ENCODE measurements around the gene CCR6.
"Not testable (repeated sequence)": the region's sequence is repeated elsewhere in the genome, so short reads cannot be mapped to it uniquely, and the experiment has no call there.

CCR6 gene

DNA sequence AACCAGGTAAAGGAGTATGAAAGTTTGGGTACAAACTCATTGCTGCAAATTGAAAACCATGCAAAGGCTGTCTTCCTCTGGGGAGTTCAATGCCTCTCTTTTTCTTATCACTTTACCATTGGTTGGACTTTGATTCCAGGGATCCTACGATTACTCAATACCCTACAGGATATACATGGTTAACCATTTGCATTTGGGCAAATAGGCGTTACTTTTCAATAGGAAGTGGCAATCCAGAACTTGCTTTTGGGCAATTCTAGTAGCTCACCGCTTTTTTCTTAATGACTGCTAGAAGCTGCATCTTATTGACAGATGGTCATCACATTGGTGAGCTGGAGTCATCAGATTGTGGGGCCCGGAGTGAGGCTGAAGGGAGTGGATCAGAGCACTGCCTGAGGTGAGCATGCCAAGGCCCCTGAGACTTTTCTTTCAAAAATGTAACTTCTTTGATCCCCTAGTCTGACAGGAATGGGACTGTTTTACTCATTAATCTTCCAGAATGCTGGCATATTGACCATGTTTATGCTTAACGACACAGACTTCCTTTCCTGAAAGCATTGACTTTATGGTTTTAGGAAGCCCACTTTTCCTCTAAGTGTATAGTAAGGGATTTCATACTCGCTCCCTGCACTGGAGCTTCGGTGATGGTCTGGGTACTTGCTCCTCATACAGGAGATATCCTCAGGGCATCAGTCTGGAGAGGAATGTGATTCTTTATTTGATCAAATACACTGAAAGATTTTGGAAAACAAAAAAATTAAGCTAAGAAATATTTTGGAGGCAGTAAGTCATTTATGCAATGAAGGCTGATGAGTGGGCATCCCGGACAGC lies at the start of gene CCR6:
CCR6 (plus strand) TSS at position 270 of the 831 bp plus-strand sequence. CDS start 13,039 bp downstream, outside the sequence.
- no peak for DNase-seq

DNA sequence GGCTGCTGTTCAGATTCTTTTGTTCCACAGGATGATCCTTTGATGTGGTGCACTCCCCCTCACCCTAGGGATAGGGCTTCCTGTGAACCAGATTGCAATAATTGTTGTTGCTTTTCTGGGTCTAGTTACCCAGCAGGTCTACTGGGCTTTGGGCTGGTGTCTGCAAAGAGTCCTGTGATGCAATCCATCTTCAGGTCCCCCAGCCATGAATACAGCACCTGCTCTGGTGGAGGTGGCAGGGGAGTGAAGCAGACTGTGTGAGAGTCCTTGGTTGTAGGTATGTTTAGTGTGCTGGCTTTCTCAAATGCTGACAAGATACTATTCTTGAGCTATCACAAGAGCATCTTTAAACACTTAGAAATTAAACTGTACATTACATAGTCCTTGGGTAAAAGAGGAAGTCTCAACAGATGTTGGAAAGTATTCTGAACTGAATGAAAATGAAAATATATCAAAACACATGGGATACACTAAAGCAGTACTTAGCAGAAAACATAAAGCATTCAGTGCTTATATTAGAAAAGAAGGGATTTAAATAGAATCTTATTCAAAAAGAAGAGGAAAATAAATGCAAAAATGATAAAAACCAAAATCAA lies 49.1 kb upstream of the CCR6 start:
- DNase-seq: no peak

DNA sequence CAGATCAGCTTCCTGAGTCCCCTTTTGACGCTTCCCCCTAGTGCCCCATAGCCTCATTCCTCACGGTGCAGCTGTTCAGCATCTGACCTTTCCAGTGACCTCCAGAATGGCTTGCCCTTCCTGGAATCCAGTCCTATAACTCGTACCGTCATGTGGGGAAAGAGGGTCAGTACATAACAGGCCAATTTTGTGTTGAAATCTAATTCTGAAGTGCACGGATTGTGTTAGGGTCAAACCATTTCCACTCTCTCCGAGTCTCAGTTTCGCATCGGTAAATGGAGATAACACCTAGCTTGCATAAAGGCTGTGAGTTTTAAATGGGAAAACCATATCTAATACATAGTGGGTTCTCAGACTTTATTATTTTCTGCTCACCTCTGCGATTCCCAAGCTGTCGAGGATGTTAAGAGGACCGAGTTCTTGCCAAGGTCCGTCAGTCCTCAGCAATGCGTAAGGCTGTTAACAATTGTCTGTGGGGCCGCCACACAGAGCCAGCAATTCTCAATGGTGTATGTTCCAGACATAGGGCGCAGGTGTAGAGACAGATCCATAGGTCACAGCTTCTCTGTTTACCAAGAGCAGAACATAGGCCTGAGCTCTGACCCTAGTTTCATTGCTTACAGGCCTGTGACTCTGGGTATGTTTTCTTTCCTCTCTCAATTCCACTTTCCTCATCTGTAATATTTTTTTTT lies 45.5 kb upstream of the CCR6 start:
- no peak for DNase-seq

DNA sequence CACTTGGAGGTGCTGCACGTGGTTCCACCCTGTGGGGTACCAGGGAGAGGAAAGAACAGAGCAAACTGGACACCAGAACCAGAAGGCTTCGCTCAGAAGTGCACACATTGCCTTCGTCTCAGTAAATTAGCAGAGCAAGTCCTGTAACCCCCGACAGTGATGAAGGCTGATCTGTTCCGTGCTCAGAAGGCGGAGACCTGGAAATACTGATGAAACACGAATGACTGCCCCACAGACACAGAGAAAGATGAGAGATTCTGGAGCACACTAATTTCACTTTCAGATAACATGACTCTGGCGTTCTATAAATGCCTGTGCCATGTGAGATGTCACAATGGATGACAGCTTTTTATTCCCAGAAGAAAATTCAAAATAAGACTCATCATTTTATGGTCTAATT lies 44.2 kb upstream of the CCR6 start:
- no peak for DNase-seq

DNA sequence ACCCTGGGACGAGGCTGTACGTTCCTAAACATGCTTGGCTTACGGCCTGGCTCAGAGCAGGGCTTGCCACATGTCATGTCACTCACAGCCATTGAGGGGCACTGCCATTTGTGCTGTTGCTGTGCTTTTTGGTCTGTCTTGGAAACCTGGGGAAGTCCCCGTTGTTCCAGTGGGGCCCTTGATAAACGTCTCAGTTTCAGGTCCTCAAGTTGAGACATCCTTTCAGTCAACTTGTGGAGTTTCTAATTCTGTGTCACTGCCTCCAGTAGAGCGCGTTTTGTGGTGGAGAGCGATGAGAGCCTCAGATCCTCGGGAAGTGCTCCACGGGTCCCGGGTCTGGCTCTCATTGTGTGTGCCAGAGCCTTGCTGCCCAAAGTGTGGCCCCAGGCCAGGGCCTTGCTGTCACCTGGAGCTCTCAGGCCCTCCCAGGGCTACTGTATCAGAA lies 43.0 kb upstream of the CCR6 start:
- peak; percentile 47 for DNase-seq

DNA sequence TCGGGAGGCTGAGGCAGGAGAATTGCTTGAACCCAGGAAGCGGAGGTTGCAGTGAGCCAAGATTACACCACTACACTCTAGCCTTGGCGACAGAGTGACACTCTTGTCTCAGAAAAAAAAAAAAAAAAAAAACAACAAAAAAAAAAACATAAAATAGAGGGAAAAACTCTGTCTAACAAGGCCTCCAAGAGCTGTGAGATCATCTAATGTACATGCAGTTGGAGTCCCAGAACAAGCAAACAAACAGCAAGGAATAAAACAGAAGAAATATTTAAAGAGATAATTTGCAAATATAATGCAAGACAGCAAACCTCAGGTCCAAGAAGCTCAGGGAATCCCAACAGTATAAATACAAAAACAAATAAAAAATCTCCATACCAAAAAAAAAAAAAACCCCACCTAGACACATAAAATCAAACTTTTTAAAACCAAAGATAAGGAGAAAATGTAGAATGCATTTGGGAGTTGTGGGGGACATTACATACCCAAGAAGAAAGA lies 35.0 kb upstream of the CCR6 start:
- no peak for DNase-seq

DNA sequence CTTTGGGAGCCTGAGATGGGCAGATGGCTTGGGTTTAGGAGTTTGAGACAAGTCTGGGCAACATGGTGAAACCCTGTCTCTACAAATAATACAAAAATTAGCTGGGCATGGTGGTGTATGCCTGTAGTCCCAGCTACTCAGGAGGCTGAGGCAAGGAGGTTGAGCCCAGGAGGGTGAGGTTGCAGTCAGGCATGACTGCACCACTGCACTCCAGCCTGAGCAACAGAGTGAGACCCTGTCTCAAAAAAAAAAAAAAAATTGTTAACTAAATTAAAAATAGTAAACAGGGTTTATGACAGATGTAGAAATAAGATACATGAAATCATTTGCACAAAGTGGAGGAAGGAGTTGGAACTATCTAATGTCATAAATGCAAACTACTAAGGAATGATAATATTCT lies 34.2 kb upstream of the CCR6 start:
- not testable (repeated sequence) for DNase-seq

DNA sequence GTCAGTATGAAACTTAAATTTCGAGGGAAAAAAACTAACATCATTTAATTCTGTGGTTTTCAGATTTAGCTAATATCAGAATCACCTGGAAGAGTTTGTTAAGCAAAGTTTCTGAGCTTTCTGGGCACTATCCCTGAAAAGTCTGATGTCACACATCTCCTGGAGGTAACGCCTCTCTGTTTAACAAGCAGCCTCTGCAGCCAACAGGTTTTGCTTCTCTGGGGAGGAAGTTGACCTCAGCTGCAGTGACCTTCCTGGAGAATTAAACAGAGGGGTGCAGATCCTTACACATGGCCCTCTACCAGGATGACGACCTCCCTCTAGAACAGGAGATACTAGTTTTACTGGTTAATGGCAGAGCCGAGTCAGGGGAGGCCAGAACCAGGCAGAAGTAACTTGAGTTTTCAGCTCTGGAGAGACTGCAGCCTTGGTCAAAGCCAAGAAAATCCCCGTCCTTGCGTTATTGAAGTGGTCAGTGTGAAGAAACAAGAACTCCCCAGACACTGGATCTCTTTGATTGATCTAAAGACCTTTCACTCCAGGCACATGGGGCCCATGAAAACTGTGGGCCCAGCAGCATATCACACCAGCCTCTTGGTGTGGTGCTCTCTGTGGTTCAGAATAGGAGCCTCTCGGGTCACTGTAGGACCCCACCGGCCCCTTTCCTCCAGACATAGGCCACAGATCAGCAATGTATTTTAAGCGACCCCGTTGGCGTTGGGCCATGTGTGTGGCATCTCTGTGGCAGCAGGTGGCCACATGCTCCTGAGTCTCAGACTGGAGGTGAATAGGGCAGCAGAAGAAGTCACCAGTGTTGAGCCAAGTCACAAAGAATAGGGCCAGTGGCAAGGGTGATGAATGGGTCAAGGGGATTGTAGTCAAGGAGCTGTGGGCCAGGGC lies 33.4 kb upstream of the CCR6 start:
- DNase-seq: no peak

DNA sequence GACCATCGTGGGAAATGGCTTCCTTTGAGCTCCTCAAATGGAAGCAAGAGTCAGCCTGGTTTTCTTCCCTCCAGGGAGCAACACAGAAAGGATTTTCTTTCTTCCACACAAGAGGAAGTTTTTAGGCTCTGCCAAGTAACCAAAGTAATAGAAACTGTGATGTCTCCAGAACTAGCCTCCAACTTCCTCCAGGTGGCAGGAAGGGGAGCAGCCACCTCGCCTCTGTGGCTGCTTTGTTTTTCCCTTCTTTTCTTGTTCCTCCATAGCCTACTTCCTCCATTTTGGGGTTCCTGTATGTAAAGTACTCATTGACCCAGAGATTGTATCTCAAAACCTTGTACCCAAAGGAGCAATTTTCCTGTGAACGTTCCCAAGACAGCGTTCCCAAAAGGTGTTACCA lies 32.7 kb upstream of the CCR6 start:
- no peak for DNase-seq

DNA sequence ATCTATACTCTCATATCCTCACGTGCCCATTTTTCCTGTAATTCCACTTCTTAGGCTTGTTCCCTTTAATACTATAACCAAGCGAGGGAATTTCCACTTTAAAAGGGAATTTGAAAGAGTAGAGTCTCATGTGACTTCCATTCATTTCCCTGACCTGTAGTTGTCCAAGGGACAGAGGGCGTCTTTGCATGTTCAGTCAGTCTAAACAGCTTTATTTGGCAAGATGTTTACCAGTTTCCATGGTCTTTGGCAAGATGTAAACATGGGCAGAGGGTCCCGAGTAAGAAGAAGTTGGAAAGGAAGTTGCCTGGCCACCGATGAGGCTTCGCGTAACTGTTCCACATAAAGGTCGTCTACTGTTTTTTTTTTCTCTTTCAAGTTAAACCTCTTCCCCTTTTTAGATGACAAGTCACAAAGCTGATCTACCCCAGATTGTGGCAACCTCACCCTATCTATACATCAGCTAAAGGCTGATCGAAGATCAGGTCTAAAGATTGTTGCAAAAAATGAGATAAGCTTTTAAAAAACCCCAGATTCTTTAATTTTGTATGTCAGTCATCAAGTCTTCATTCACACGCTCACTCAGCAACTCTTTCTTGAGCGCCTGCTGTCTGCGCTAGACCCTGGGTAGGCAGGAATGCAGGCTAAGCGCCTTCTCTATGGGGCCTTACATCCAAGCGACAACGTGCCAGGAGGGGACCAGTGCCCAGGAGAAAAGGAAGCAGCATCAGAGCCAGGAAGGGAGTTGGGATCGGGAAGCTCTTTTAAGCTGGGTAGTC lies 31.7 kb upstream of the CCR6 start:
- peak; percentile 41 for DNase-seq

DNA sequence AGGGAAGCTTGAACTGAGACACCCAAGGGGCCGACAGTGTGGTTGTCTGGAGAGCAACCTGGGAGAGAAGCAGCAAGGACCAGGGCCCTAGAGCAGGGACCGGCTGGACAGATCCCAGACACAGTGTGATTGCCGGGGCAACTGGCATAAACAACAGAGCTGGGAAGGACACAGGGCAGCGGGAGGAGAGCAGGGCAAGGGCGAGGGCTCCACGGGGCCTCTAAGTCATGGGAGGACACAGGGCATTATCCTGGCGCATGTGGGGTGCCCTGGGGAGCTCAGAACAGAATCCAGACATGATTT lies 31.1 kb upstream of the CCR6 start:
- DNase-seq: no peak

DNA sequence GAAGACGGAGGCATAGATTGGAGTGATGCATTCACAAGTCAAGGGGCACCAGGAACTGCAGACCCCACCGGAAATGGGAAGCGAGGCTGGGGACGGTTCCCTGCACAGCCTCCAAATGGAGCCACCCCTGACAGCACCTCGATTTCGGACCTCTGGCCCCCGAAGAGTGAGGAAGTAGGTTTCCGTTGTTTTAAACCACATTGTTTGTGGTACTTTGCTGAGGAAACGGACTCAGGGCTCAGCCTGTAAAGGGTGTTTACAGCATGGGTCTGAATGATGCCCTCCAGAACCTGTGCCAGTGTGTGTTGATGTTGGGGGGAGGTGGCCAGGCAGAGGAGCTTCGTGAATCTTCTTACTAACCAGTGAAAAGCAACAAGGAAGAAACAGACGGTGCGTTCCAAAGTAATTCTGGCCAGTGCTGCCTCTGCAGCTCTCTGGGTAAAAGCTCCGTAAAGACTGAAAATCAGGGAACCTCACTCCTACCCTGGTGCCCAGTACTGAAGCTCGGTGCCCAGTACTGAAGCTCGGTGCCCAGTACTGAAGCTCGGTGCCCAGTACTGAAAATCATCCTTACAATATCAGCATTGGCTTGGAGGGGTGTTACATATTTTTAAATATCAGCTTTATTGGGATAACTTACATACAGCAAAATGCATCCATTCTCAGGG lies 30.1 kb upstream of the CCR6 start:
- no peak for DNase-seq

DNA sequence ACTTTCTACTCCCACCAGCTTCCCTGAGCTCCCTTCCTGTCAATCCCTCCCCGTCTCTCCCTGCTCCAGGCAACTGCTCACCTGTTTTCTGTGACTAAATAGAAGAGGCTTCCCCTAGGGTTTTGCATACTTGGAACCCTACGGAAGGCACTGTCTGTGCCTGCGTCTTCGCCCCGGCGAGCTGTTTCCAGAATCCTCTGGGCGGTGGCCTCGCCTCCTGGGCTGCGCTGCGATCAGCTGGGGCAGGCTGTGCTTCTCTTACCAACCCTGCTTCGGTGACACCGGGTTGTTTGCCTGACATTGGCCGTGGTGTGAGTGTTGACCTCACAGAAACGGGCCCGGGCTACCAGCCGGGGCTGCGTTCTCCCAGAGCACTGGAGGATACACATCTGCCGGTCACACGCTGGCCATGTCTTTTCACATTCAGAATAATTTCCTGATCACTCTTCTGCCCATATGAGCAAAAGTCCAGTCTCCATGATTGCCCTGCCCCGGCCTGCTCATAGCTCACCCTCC lies 29.4 kb upstream of the CCR6 start:
- no peak for DNase-seq

DNA sequence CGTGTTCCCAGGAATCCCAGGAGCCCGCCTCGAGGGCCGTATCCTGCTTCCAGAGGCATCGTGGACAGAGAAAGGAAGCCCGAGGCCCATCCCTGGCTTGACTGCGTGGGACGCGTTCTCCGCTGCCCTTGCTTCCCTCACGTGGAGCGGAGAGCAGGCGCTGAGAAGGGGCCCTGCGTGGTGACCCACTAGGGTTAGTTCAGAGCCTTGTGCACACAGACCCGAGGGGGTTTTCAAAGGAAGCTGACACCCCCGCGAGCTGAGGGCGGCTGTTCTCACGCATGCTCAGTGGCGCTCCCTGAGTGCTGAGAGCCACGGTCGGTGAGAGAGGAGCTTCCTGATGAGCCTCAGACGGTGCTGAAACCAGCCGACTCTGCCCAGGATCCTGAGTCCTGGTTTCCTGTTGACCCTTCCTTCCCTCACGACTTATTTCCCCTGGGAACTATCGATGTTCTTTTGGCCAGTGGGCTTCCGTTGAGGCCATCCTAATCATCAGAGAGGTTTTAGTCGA lies 28.9 kb upstream of the CCR6 start:
- DNase-seq: peak; percentile 72

DNA sequence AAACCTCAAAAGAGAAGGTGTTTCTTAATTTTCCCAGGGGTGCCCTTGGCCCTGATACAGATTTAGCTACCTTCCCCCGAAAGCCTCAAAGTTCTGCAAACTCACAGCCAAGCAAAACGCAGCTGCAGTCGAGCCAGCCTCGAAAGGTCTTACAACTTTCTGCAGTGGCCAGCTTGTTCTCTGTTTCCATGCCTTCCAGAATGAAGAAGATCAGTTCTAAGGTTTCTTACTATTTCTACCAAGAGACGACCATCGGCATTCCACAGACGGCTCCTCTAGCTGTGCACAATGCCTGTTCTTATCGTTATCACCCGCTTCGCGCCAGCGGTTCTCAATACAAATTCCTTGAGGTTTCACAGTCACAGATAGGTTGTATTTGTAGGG lies 28.5 kb upstream of the CCR6 start:
- no peak for DNase-seq

DNA sequence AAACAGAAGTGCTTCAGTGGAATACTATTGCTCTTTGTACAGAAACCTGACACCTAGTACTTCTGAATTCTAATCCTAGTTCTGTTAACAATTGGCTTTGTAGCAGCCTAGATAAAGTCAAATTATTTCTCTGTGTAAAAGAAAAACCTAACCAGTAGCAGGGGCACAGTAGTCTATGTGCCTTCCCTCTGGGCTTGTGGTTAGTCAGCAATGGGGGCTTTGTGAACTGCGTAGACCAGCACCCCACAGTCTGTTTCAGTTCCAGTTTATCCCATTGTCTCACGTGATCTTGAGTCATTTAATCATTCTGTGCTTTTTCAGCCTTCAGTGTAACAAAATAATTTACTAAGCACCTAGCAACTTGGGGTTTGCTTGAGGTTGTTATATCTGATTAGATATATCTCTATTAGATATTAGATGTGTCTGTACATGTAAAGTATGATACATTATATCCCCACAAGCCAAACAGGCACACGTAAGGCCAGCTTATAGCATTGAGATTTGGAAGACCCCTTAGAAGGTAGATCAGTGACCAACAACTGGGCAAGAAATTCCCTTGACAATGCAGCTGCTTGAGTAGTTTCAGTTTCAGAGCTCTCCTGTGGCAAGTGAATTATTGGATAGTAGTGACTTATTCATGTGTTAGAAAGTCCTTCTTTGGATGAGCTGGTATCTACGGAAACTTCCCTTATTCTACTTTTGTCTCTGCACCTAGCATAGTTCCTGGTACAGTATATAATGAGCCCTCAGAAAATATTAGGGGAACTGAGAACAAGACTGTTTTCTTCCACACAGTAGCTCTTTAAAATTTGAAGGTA lies 27.9 kb upstream of the CCR6 start:
- DNase-seq: no peak

DNA sequence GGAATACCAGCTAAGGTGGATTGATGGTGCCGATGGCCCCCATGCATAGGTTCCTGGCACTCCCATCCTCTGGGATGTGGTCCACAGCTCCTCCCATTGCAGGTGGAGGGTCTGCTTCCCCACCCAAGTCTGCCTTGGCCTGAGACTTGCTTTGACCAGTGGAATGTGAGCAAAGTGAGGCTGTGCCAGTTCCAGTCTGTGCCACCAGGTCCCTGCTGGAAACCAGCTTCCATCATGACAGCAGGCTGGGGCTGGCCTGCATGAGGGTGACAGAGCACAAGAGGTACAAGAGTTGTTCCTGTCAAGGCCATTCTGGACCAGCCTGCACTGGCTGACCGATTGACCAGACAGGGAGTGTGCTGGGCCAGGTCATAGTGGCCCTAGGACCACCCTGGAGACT lies 27.0 kb upstream of the CCR6 start:
- DNase-seq: no peak

DNA sequence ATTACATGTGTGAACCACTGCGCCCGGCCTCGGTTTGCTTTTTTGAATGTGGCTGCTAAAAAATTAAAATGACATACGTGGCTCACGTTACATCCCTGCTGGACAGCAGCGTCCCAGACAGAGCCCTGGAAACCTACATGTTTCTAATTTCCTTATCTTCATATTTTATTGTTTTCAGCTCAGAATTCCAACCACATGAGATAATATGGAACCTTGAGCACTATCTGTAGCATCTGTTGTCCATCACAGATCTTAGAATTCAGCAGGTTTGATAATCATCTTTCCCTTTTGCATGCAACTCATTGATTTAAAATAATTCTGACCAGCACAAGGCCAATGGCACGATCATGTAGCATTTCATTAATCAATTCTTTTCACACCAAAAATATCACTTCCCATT lies 25.9 kb upstream of the CCR6 start:
- DNase-seq: no peak

DNA sequence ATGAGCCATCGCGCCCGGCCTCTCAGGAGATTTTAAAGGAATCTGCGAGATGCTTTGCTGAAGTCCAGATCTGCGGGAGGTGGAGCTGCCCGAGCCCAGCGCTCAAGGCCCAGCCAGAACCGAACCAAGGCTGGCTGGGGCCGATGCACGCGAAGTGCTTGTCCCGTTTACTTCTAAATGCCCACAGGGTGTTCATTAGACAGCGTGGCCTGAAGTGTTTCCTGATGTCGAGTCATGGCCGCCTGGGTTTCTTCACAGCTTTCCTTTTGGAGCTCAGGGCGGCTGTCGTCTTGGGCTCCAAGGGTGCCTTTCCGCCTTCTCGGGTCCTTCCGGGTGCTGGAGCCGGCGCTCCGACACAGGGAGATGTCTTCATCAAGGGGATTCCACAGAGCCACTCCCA lies 25.1 kb upstream of the CCR6 start:
- no peak for DNase-seq

DNA sequence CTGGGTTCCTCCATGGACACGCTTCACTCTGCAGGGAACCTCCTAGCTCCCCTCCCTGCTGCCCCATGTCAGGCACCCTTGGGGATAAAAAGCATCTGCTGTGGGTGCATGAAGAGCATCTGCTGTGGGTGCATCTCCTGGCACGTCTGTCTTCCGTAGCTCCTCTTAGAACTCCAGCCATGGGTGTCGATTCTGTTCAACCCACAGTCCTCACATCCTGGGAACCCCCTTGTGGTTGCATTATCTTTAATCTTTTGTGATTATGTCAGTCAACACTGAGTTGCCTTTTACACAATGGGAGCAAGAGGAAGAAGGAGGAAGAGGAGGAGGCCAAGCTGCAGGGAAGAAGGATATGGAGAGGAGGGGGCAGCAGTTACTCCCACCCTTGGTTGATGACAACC lies 24.1 kb upstream of the CCR6 start:
- no peak for DNase-seq

All from CD4-positive, alpha-beta T cell treated with Interleukin-6 for 4 hours (primary cell).